ENCODE data around the gene ZNF107.
"Not testable (repeated sequence)": the region's sequence is repeated elsewhere in the genome, so short reads cannot be mapped to it uniquely, and the experiment has no call there.

DNA sequence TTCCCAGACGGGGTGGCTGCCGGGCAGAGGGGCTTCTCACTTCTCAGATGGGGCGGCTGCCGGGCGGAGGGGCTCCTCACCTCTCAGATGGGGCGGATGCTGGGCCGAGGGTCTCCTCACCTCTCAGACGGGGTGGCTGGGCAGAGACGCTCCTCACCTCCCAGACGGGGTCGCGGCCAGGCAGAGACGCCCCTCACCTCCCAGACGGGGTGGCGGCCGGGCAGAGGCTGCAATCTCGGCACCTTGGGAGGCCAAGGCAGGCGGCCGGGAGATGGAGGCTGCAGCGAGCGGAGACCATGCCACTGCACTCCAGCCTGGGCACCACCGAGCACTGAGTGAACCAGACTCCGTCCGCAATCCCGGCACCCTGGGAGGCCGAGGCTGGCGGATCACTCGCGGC is 73.0 kb downstream of the ZNF107 start:
- not testable (repeated sequence) for TF ChIP-seq POLR2A, CTCF (IDR thresholded peaks at IDR 0.05)

All from testis (tissue), 2 donors.